SK-N-MC (cell line): ENCODE data around the gene MEGF9.

Experiments used
- DNase-seq: peaks from one replicate; pipeline ENCODE4 v3.0.0-alpha.2; 2011; ENCODE audit warnings: low read depth, low spot score
- H3K27ac ChIP-seq: fragments of 200-600 bp; sonication (generic); 2 replicates; pipeline ENCODE4 v1.5.1; 2016; ENCODE audit warnings: mixed run types
- H3K36me3 ChIP-seq: fragments of 200-600 bp; sonication (generic); 2 replicates; pipeline ENCODE4 v1.6.1; 2017; ENCODE audit warnings: antibody characterized with exemption, low read length, mixed read lengths; ENCODE audit not compliant: insufficient read depth
- H3K4me3 ChIP-seq: fragments of 200-600 bp; sonication (generic); 2 replicates; pipeline ENCODE4 v1.5.1; 2016
- H3K9ac ChIP-seq: fragments of 200-600 bp; sonication (generic); 2 replicates; pipeline ENCODE4 v1.8.0; 2017; ENCODE audit warnings: mixed run types, mixed read lengths; ENCODE audit not compliant: insufficient read length
- H3K9me3 ChIP-seq: fragments of 200-600 bp; sonication (generic); 2 replicates; pipeline ENCODE4 v1.6.1; 2017; ENCODE audit warnings: low read depth, mild to moderate bottlenecking, antibody characterized with exemption, low read length, moderate library complexity, mixed read lengths
- EZH2 ChIP-seq: fragments of 200-600 bp; sonication (generic); IDR thresholded peaks from one replicate; pipeline ENCODE4 v1.6.1; 2017; ENCODE audit warnings: antibody characterized with exemption
- FOXP2 ChIP-seq: optimal IDR thresholded peaks from 2 replicates; pipeline ENCODE3; 2011; ENCODE audit warnings: mild to moderate bottlenecking, moderate library complexity; ENCODE audit not compliant: insufficient read depth; ENCODE audit errors: extremely low read length, control extremely low read depth
- POLR2AphosphoS5 ChIP-seq: IDR thresholded peaks from 2 replicates; pipeline ENCODE4 v1.6.1; 2012; ENCODE audit warnings: mild to moderate bottlenecking, low read depth, low read length, borderline replicate concordance

MEGF9 gene

DNA sequence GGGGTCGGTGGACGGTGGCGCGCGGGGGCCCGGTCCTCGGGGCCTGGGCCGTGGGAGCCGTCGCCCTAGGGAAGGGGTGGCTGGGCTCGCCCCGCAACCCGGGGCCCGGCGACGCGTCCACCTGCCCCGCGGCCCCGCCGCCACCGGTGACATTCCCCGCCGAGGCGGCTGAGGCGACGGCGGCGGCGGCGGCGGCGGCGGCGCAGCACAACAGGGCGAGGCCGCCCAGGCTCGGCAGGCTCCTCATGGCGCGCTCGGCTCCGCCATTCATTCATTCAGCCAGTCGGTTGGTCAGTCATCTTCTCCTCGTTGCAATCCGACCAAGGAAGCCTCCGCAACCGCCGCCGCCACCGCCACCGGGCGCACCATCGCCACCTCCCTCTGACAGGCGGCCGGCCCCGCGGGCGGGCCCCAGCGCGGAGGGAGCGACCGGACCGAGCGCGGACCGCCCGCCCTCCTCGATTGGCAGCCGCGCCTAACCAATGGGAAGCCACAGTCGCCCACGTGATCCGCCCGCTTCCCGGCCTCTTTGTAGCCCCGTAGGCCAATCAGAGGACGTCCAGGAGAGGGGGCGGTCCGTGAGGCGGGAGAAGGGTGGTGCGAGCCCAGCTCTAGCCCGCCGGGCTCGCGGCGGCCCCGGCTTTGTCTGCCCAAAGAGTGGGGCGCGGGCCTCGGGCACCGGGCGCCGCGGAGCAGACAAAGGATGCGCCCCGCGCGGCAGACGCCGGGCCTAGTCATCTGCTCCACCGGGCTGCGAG, at the start of gene MEGF9:
Gene MEGF9 (minus strand): TSS at position 383 of the 758 bp plus-strand sequence. CDS start 112 bp downstream, at position 271.
- Histone ChIP-seq H3K27ac (no peak within 1 kb of the TSS), H3K9me3 (no peaks in the 10 kb centered on the region), H3K36me3 (no peaks in the 10 kb centered on the region), H3K4me3 (peak within 1 kb of the TSS; percentile 79), H3K9ac (peak within 1 kb of the TSS; percentile 85)
- peak; percentile 60 for DNase-seq
- TF ChIP-seq FOXP2 (no peak), EZH2 (no peak), POLR2AphosphoS5 (peak; percentile 90)

DNA sequence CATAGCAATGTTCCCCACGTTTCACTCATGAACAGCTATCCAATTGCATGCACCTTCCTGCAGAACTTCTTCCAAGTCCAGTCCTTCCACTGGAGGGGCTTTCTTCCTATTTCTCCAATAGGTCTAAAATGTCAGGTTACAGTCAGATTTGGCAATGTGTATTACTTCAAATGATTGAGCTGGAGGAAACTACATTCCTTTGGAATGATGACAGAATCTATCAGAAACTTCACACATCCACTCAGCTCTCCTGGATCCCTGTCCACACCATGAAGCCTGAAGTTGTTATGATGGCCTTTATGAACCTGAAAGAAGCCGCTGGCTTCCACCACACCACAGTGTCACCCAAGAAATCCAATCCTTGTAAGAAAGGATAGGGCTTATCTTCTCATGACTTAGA, 46.7 kb upstream of the MEGF9 start:
- Histone ChIP-seq H3K9me3 (no peaks in the 10 kb centered on the region), H3K9ac (no peak overlapping the region), H3K4me3 (no peak overlapping the region), H3K27ac (no peak overlapping the region), H3K36me3 (peaks cover 38% of the 10 kb centered on the region)
- TF ChIP-seq POLR2AphosphoS5 = no peak
- TF ChIP-seq EZH2 = no peak
- TF ChIP-seq FOXP2 = no peak
- DNase-seq = no peak

- no peaks in the 10 kb centered on the region for H3K9me3 ChIP-seq
- H3K9ac ChIP-seq = no peak overlapping the region
- no peak overlapping the region for H3K4me3 ChIP-seq
- H3K27ac ChIP-seq = no peak overlapping the region
- no peak for DNase-seq
- TF ChIP-seq EZH2 = no peak
- no peak for TF ChIP-seq FOXP2
- no peak for TF ChIP-seq POLR2AphosphoS5
- peaks cover 39% of the 10 kb centered on the region for H3K36me3 ChIP-seq
Observed at GRCh38 chr9:120759755-120760400, 45.6 kb upstream of the MEGF9 start.

DNA sequence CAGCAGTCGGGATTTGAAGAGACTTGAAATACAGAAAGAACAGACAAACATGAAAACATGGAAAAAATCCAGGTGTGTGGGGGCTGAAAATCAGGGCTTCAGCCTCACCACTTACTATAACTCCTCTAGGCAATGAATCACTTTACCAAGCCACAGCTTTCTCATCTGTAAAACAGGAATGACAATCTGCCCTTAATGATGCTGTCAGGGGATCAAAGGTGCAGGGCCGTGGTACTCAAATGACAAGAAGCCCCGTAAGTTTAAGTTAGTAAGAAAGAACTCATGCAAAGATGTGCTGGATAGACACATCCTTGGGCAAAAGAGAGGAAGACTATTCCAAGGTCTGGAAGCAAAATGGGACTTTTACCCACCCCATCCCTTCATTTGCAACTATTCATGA, 44.3 kb upstream of the MEGF9 start:
- TF ChIP-seq POLR2AphosphoS5 = no peak
- TF ChIP-seq FOXP2 = no peak
- TF ChIP-seq EZH2 = no peak
- DNase-seq = no peak
- H3K36me3 ChIP-seq = peaks cover 25% of the 10 kb centered on the region
- no peak overlapping the region for H3K9ac ChIP-seq
- H3K4me3 ChIP-seq = no peak overlapping the region
- H3K27ac ChIP-seq = no peak overlapping the region
- H3K9me3 ChIP-seq = no peaks in the 10 kb centered on the region

- TF ChIP-seq EZH2 (no peak), POLR2AphosphoS5 (peak; percentile 36; the same call in 1 of the 2 replicates)
- Histone ChIP-seq H3K4me3 (peak overlapping the region; percentile 45; the same call in 1 of the 2 replicates), H3K36me3 (peaks cover 17% of the 10 kb centered on the region; the same call in 1 of the 2 replicates), H3K9ac (peak overlapping the region; percentile 21), H3K27ac (peak overlapping the region; percentile 86), H3K9me3 (no peaks in the 10 kb centered on the region)
- peak; percentile 66 for DNase-seq
Observed at GRCh38 chr9:120757026-120757913, 43.0 kb upstream of the MEGF9 start.

DNA sequence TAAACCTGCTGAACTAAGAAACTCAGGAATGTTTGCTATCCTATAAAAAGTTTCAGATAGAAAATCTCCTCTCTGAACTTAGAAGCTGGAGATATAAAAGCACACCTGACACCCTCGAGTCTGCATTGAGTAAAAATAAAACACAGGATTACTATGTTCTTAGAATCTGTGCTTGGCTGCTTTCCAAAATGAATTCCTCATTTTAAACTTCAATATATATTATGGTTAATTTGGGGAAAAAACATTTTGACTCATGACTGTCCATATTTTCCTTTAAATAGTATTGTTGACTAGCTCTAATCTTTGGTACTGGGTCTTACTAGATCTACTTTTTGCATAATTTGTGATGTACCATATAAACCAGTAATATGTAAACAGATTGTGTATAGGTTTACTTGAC, 42.3 kb upstream of the MEGF9 start:
- H3K4me3 ChIP-seq = peak overlapping the region; percentile 45; the same call in 1 of the 2 replicates
- H3K9me3 ChIP-seq = no peaks in the 10 kb centered on the region
- peaks cover 17% of the 10 kb centered on the region; the same call in 1 of the 2 replicates for H3K36me3 ChIP-seq
- TF ChIP-seq EZH2 (no peak), FOXP2 (no peak), POLR2AphosphoS5 (no peak)
- peak overlapping the region; percentile 86 for H3K27ac ChIP-seq
- H3K9ac ChIP-seq = peak overlapping the region; percentile 21
- no peak for DNase-seq

DNA sequence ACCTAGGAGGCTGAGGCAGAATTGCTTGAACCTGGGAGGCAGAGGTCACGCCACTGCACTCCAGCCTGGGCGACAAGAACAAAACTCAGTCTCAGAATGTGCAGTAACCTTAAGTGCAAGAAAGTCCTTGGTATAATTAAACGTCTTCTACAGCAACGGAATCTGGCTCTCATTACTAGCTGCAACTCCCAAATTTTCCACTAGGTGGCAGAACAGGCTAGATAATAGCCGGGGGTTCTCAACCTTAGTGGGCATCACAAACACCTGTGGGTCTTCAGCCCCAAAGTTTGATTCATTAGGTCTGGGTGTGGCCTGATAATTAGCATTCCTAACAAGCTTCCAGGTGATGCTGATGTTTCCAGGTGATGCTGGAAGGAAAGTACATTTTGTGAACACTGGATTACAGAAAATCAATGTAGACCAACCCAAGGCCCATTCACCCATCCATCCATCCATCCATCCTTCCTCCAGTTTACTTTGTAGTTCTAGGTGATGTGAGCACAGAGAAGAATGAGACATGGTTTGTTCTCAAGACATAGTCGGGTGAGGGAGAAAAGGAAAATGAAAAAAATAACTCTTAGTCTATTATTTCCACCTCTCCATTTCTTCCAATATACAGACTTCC, 41.7 kb upstream of the MEGF9 start:
- Histone ChIP-seq H3K27ac (no peak overlapping the region), H3K36me3 (peaks cover 16% of the 10 kb centered on the region; the same call in 1 of the 2 replicates), H3K9ac (no peak overlapping the region), H3K4me3 (no peak overlapping the region), H3K9me3 (no peaks in the 10 kb centered on the region)
- TF ChIP-seq POLR2AphosphoS5 = no peak
- TF ChIP-seq FOXP2 = no peak
- no peak for TF ChIP-seq EZH2
- DNase-seq = no peak
